Astrocyte (in vitro differentiated cells and primary cell): Measurements from ENCODE around the gene PRRX1. TPM values are rescaled to one million over a fixed set of nuclear protein-coding genes. Genes with fewer than 3 reads are reported as not detected.

Experiments used
- DNase-seq: peaks from one replicate; pipeline ENCODE4 v3.0.0-alpha.2; 2010; ENCODE audit warnings: low read depth
- FAIRE-seq: peaks from 2 replicates; lab custom pipeline; 2011; peaks lifted over from hg19 to GRCh38; lab: Jason Lieb, UNC
- H2AFZ ChIP-seq: 2 replicates; pipeline ENCODE4 v1.6.0; 2012; ENCODE audit warnings: low read depth, low read length, inconsistent platforms
- H3K27ac ChIP-seq: 2 replicates; pipeline ENCODE4 v1.5.1; 2011; ENCODE audit warnings: low read depth, low read length, inconsistent platforms
- H3K27me3 ChIP-seq: 2 replicates; pipeline ENCODE4 v1.6.0; 2011; ENCODE audit warnings: low read length, inconsistent platforms; ENCODE audit not compliant: insufficient read depth
- H3K36me3 ChIP-seq: 2 replicates; pipeline ENCODE4 v1.5.1; 2011; ENCODE audit warnings: low read length, inconsistent platforms; ENCODE audit not compliant: insufficient read depth
- H3K4me1 ChIP-seq: 2 replicates; pipeline ENCODE4 v1.5.1; 2011; ENCODE audit warnings: low read length, inconsistent platforms; ENCODE audit not compliant: insufficient read depth
- H3K4me2 ChIP-seq: 2 replicates; pipeline ENCODE4 v1.6.0; 2012; ENCODE audit warnings: low read length, inconsistent platforms
- H3K4me3 ChIP-seq: 2 replicates; pipeline ENCODE4 v1.5.1; 2011; ENCODE audit warnings: low read depth, mild to moderate bottlenecking, low read length, inconsistent platforms; ENCODE audit not compliant: insufficient read depth
- H3K79me2 ChIP-seq: 2 replicates; pipeline ENCODE4 v1.6.0; 2012; ENCODE audit warnings: mild to moderate bottlenecking, low read length, inconsistent platforms; ENCODE audit not compliant: insufficient read depth
- H3K9ac ChIP-seq: 2 replicates; pipeline ENCODE4 v1.6.0; 2012; ENCODE audit warnings: mild to moderate bottlenecking, low read length, inconsistent platforms
- H3K9me3 ChIP-seq: 2 replicates; pipeline ENCODE4 v1.5.1; 2012; ENCODE audit warnings: low read depth, mild to moderate bottlenecking, low read length, inconsistent platforms; ENCODE audit not compliant: insufficient read depth
- H4K20me1 ChIP-seq: 2 replicates; pipeline ENCODE4 v1.6.0; 2012; ENCODE audit warnings: low read length, inconsistent platforms; ENCODE audit not compliant: insufficient read depth
- H3K27ac Mint-ChIP-seq: one replicate; pipeline ENCODE4 v1.8.0; 2021; ENCODE audit warnings: mild to moderate bottlenecking, mixed read lengths; ENCODE audit not compliant: unreplicated experiment
- H3K27me3 Mint-ChIP-seq: one replicate; pipeline ENCODE4 v1.8.0; 2021; ENCODE audit warnings: low read depth, mixed read lengths; ENCODE audit not compliant: unreplicated experiment
- H3K36me3 Mint-ChIP-seq: one replicate; pipeline ENCODE4 v1.8.0; 2021; ENCODE audit warnings: low read depth, mixed read lengths; ENCODE audit not compliant: unreplicated experiment
- H3K4me1 Mint-ChIP-seq: one replicate; pipeline ENCODE4 v1.8.0; 2021; ENCODE audit warnings: low read depth, mixed read lengths; ENCODE audit not compliant: unreplicated experiment
- H3K4me3 Mint-ChIP-seq: one replicate; pipeline ENCODE4 v1.8.0; 2021; ENCODE audit warnings: mild to moderate bottlenecking, moderate library complexity, mixed read lengths; ENCODE audit not compliant: unreplicated experiment
- H3K9me3 Mint-ChIP-seq: one replicate; pipeline ENCODE4 v1.8.0; 2021; ENCODE audit warnings: mild to moderate bottlenecking, mixed read lengths; ENCODE audit not compliant: unreplicated experiment
- EZH2 ChIP-seq: IDR thresholded peaks from 2 replicates; pipeline ENCODE4 v1.6.1; 2012; ENCODE audit warnings: mild to moderate bottlenecking, low read length, inconsistent platforms; ENCODE audit not compliant: insufficient read depth
- total RNA-seq: library from RNA; stranded (reverse); gene quantifications from 2 replicates; pipeline ENCODE4 v1.2.1, GENCODE V29; 2021
- TF ChIP-seq, protein P1 (sequence below): IDR thresholded peaks from 2 replicates; pipeline ENCODE4 v1.5.1; 2011; ENCODE audit warnings: low read depth, mild to moderate bottlenecking, inconsistent platforms, low read length, moderate library complexity; ENCODE audit not compliant: insufficient read depth

PRRX1 gene
- total RNA-seq, 1 donor from 2014 or later = 1.3 TPM

- H3K4me1 ChIP-seq = no peaks in the 10 kb centered on the region
- H4K20me1 ChIP-seq = no peaks in the 10 kb centered on the region
- H3K27me3 ChIP-seq = no peaks in the 10 kb centered on the region
- no peaks in the 10 kb centered on the region for H3K79me2 ChIP-seq
- FAIRE-seq (no peak), DNase-seq (no peak)
- H3K36me3 ChIP-seq = no peaks in the 10 kb centered on the region
- no peak for TF ChIP-seq EZH2
- no peaks in the 10 kb centered on the region for H3K9me3 ChIP-seq
- no peaks in the 10 kb centered on the region for H3K27me3 Mint-ChIP-seq
- no peaks in the 10 kb centered on the region for H3K9me3 Mint-ChIP-seq
- no peak overlapping the region for H3K4me3 ChIP-seq
- no peaks in the 10 kb centered on the region for H3K4me1 Mint-ChIP-seq
- H3K27ac Mint-ChIP-seq = no peak overlapping the region
- no peak overlapping the region for H3K9ac ChIP-seq
- no peak overlapping the region for H3K27ac ChIP-seq
- H3K36me3 Mint-ChIP-seq = no peaks in the 10 kb centered on the region
- no peak overlapping the region for H3K4me2 ChIP-seq
- no peak overlapping the region for H2AFZ ChIP-seq
- H3K4me3 Mint-ChIP-seq = no peak overlapping the region
These were observed 105.8 kb downstream of the PRRX1 start for GRCh38 chr1:170769691-170770090.

DNA sequence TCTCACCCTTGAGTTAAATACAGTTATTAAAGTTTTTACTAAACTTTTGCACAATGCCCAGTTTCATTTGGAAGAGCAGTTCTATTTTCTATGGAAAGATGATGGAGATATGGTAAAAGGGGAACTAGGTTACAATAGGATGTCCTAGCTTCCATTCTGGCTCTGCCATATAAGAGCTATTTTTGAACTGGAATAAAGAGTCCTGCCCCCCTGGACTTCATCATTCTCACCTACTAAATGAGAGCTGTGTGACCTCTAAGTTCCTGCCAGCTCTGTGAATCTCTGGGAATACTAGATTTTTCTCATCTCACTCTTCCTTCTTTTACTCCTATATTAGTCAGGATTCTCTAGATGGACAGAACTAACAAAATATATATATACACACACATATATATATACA is 106.3 kb downstream of the PRRX1 start:
- H3K27me3 Mint-ChIP-seq = no peaks in the 10 kb centered on the region
- H3K36me3 Mint-ChIP-seq = no peaks in the 10 kb centered on the region
- H3K27ac Mint-ChIP-seq = no peak overlapping the region

GRCh38 chr1:170776252-170776651 is 112.3 kb downstream of the PRRX1 start:
- H3K27me3 Mint-ChIP-seq = no peaks in the 10 kb centered on the region
- no peaks in the 10 kb centered on the region for H4K20me1 ChIP-seq
- H3K79me2 ChIP-seq = no peaks in the 10 kb centered on the region
- no peaks in the 10 kb centered on the region for H3K27me3 ChIP-seq
- no peaks in the 10 kb centered on the region for H3K4me1 ChIP-seq
- DNase-seq = no peak
- H3K4me1 Mint-ChIP-seq = no peaks in the 10 kb centered on the region
- no peaks in the 10 kb centered on the region for H3K9me3 Mint-ChIP-seq
- H3K4me3 ChIP-seq = no peak overlapping the region
- TF ChIP-seq EZH2 = no peak
- TF ChIP-seq, protein P1, sequence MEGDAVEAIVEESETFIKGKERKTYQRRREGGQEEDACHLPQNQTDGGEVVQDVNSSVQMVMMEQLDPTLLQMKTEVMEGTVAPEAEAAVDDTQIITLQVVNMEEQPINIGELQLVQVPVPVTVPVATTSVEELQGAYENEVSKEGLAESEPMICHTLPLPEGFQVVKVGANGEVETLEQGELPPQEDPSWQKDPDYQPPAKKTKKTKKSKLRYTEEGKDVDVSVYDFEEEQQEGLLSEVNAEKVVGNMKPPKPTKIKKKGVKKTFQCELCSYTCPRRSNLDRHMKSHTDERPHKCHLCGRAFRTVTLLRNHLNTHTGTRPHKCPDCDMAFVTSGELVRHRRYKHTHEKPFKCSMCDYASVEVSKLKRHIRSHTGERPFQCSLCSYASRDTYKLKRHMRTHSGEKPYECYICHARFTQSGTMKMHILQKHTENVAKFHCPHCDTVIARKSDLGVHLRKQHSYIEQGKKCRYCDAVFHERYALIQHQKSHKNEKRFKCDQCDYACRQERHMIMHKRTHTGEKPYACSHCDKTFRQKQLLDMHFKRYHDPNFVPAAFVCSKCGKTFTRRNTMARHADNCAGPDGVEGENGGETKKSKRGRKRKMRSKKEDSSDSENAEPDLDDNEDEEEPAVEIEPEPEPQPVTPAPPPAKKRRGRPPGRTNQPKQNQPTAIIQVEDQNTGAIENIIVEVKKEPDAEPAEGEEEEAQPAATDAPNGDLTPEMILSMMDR = no peak
- no peak overlapping the region for H3K9ac ChIP-seq
- no peak overlapping the region for H2AFZ ChIP-seq
- peak; percentile 26 for FAIRE-seq
- H3K9me3 ChIP-seq = no peaks in the 10 kb centered on the region
- H3K27ac Mint-ChIP-seq = no peak overlapping the region
- no peak overlapping the region for H3K4me2 ChIP-seq
- H3K4me3 Mint-ChIP-seq = no peak overlapping the region
- H3K27ac ChIP-seq = no peak overlapping the region
- no peaks in the 10 kb centered on the region for H3K36me3 ChIP-seq
- H3K36me3 Mint-ChIP-seq = no peaks in the 10 kb centered on the region

More for the DNA sequence above, 106.3 kb downstream of the PRRX1 start:
- Mint-ChIP-seq H3K9me3 (no peaks in the 10 kb centered on the region), H3K4me3 (no peak overlapping the region), H3K4me1 (no peaks in the 10 kb centered on the region)
- no peaks in the 10 kb centered on the region for H3K36me3 ChIP-seq
- FAIRE-seq (no peak), DNase-seq (no peak)
- no peaks in the 10 kb centered on the region for H3K79me2 ChIP-seq
- no peaks in the 10 kb centered on the region for H3K4me1 ChIP-seq
- H3K27me3 ChIP-seq = no peaks in the 10 kb centered on the region
- H3K9ac ChIP-seq = no peak overlapping the region
- no peak overlapping the region for H3K4me3 ChIP-seq
- H3K27ac ChIP-seq = no peak overlapping the region
- H3K9me3 ChIP-seq = no peaks in the 10 kb centered on the region
- TF ChIP-seq, protein P1 = no peak
- no peak for TF ChIP-seq EZH2
- H4K20me1 ChIP-seq = no peaks in the 10 kb centered on the region
- no peak overlapping the region for H3K4me2 ChIP-seq
- no peak overlapping the region for H2AFZ ChIP-seq
